SK-N-DZ (cell line): ENCODE results near the gene NFIA.

ENCODE experiments used
- DNase-seq: peaks from one replicate; pipeline ENCODE4 v3.0.0-alpha.2; 2015; ENCODE audit warnings: low spot score

NFIA gene

GRCh38 chr1:61152066-61152465, 69.7 kb downstream of the NFIA start:
- DNase-seq, result no peak

- no peak for DNase-seq
These were observed 70.2 kb downstream of the NFIA start for GRCh38 chr1:61152469-61153105.

- no peak for DNase-seq
These were observed 74.5 kb downstream of the NFIA start for GRCh38 chr1:61156576-61157467.

- no peak for DNase-seq
These were observed 75.2 kb downstream of the NFIA start for GRCh38 chr1:61157468-61157987.

- DNase-seq, result no peak
These were observed 76.2 kb downstream of the NFIA start for GRCh38 chr1:61158591-61158990.

- no peak for DNase-seq
These were observed 78.2 kb downstream of the NFIA start for GRCh38 chr1:61160526-61160925.

GRCh38 chr1:61162520-61163258, 80.3 kb downstream of the NFIA start:
- no peak for DNase-seq

GRCh38 chr1:61163355-61163754, 81.0 kb downstream of the NFIA start:
- DNase-seq, result no peak

GRCh38 chr1:61165402-61165801, 83.0 kb downstream of the NFIA start:
- no peak for DNase-seq

- no peak for DNase-seq
These were observed 84.9 kb downstream of the NFIA start for GRCh38 chr1:61167309-61167708.

- no peak for DNase-seq
These were observed 86.7 kb downstream of the NFIA start for GRCh38 chr1:61169045-61169444.

- no peak for DNase-seq
These were observed 87.3 kb downstream of the NFIA start for GRCh38 chr1:61169634-61170033.

GRCh38 chr1:61170328-61171238, 88.2 kb downstream of the NFIA start:
- no peak for DNase-seq

GRCh38 chr1:61171346-61171745, 89.0 kb downstream of the NFIA start:
- no peak for DNase-seq

- DNase-seq, result no peak
These were observed 89.6 kb downstream of the NFIA start for GRCh38 chr1:61171974-61172373.

GRCh38 chr1:61173118-61173517, 90.8 kb downstream of the NFIA start:
- no peak for DNase-seq

- DNase-seq, result no peak
These were observed 91.9 kb downstream of the NFIA start for GRCh38 chr1:61174060-61174795.

- no peak for DNase-seq
These were observed 93.6 kb downstream of the NFIA start for GRCh38 chr1:61175976-61176375.

- no peak for DNase-seq
These were observed 99.0 kb downstream of the NFIA start for GRCh38 chr1:61181067-61182038.
